WTC11 (cell line): Measurements from ENCODE around the gene PKD2L1. TPM values are rescaled to one million over a fixed set of nuclear protein-coding genes. Genes with fewer than 3 reads are reported as not detected.

Source experiments
- ATF3 ChIP-seq: sonication (generic); formaldehyde crosslinking; conservative IDR thresholded peaks from 2 replicates; pipeline ENCODE4 v1.8.1; 2022; ENCODE audit warnings: mild to moderate bottlenecking, missing genetic modification reagents
- CBFB ChIP-seq: sonication (generic); formaldehyde crosslinking; IDR thresholded peaks from 2 replicates; pipeline ENCODE4 v1.8.1; 2022; ENCODE audit warnings: mild to moderate bottlenecking, low read depth, missing genetic modification reagents
- CREB1 ChIP-seq: sonication (generic); formaldehyde crosslinking; IDR thresholded peaks from 2 replicates; pipeline ENCODE4 v1.8.0; 2023; ENCODE audit warnings: mild to moderate bottlenecking, missing genetic modification reagents
- HMGXB4 ChIP-seq: sonication (generic); formaldehyde crosslinking; IDR thresholded peaks from 2 replicates; pipeline ENCODE4 v1.8.1; 2023; ENCODE audit warnings: mild to moderate bottlenecking, moderate library complexity, missing genetic modification reagents
- MYBL2 ChIP-seq: sonication (generic); formaldehyde crosslinking; IDR thresholded peaks from 2 replicates; pipeline ENCODE4 v1.8.1; 2023; ENCODE audit warnings: mild to moderate bottlenecking, moderate library complexity, missing genetic modification reagents
- NFYB ChIP-seq: sonication (generic); formaldehyde crosslinking; conservative IDR thresholded peaks from 2 replicates; pipeline ENCODE4 v1.8.0; 2022; ENCODE audit warnings: low read depth, missing genetic modification reagents
- PREB ChIP-seq: sonication (generic); formaldehyde crosslinking; IDR thresholded peaks from 2 replicates; pipeline ENCODE4 v1.8.1; 2022; ENCODE audit warnings: mild to moderate bottlenecking, missing genetic modification reagents, moderate library complexity, borderline replicate concordance
- ZBTB43 ChIP-seq: sonication (generic); formaldehyde crosslinking; IDR thresholded peaks from 2 replicates; pipeline ENCODE4 v1.8.1; 2023; ENCODE audit warnings: mild to moderate bottlenecking, missing genetic modification reagents
- ZNF121 ChIP-seq: sonication (generic); formaldehyde crosslinking; IDR thresholded peaks from 2 replicates; pipeline ENCODE4 v1.8.0; 2023; ENCODE audit warnings: missing genetic modification reagents
- ZNF396 ChIP-seq: fragments of 250-450 bp; sonication (Bioruptor Pico); IDR thresholded peaks from 2 replicates; pipeline ENCODE4 v1.8.0; 2021; ENCODE audit warnings: mild to moderate bottlenecking, moderate library complexity, borderline replicate concordance
- ZNF671 ChIP-seq: fragments of 250-450 bp; sonication (Bioruptor Pico); IDR thresholded peaks from 2 replicates; pipeline ENCODE4 v1.8.0; 2021; ENCODE audit warnings: mild to moderate bottlenecking
- total RNA-seq: library from RNA; stranded (reverse); gene quantifications from 3 replicates; pipeline ENCODE4 v1.2.3, GENCODE V29; 2021
- TF ChIP-seq, protein P1 (sequence below): sonication (generic); formaldehyde crosslinking; IDR thresholded peaks from 2 replicates; pipeline ENCODE4 v1.8.1; 2022; ENCODE audit warnings: low read depth, mild to moderate bottlenecking, moderate library complexity, missing genetic modification reagents, borderline replicate concordance
- TF ChIP-seq, protein P2 (sequence below): sonication (generic); formaldehyde crosslinking; IDR thresholded peaks from 2 replicates; pipeline ENCODE4 v1.8.0; 2022; ENCODE audit warnings: mild to moderate bottlenecking, missing genetic modification reagents
- TF ChIP-seq, protein P3 (sequence below): sonication (generic); formaldehyde crosslinking; IDR thresholded peaks from 2 replicates; pipeline ENCODE4 v1.8.0; 2023; ENCODE audit warnings: missing genetic modification reagents, mild to moderate bottlenecking, borderline replicate concordance

Gene PKD2L1
- total RNA-seq, 1 experiment from 2014 or later, result not detected

DNA sequence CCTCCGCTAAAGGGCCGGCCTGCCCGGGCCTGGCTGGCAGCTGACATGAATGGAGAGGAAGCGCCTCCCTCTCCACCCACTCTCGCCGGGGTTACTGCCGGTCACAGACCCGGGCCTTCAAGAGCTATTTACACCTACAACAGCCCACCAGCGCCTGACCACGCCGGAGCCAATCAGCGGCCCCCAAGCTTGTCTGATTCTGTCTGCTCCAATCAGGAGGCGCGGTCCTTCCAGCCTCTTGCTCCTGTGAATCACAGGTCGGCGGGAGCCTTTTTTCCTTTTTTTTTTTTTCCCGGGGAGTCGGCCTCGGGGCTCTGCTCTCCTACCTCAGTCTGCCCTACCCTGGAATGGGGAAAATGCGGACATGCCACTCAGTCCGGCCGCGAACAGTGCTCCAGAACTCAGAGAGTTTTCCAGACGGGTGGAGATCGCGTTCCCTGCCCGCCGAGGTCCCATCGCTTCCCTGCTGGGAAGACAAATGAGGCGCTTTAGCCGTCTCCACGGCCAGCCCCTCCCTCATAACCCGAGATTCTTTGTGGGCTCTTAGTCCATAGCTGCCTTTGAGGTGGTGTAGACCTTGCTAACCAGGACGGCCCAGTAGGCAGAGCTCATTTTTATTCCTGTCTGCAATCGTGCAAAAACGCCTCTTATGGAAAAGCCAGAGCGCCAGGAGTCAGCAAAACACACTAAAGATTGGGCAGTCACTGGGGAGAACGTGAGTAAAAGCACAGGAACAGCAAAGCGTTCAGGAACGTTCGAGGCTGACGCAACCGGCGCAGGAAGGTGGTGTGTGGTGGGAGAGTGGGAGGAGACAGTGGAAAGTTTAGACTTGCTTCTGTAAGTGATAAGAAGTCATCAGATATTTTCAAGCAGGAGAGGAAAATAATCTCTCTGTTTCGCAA, 43.5 kb upstream of the PKD2L1 start (continued):
- peak; percentile 66; the same call in 1 of the 2 replicates for TF ChIP-seq PREB (CRISPR knock-in tag)
- TF ChIP-seq, protein P1, sequence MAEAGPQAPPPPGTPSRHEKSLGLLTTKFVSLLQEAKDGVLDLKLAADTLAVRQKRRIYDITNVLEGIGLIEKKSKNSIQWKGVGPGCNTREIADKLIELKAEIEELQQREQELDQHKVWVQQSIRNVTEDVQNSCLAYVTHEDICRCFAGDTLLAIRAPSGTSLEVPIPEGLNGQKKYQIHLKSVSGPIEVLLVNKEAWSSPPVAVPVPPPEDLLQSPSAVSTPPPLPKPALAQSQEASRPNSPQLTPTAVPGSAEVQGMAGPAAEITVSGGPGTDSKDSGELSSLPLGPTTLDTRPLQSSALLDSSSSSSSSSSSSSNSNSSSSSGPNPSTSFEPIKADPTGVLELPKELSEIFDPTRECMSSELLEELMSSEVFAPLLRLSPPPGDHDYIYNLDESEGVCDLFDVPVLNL (CRISPR knock-in tag), result no peak
- TF ChIP-seq CBFB (CRISPR knock-in tag), result peak; percentile 92; the same call in 1 of the 2 replicates
- TF ChIP-seq MYBL2 (CRISPR knock-in tag), result 0 out of 2 replicates have a peak, but pooled peaks have one; percentile 10
- TF ChIP-seq ZBTB43 (CRISPR knock-in tag), result peak; percentile 64; the same call in 1 of the 2 replicates
- peak; percentile 75 for TF ChIP-seq NFYB (CRISPR knock-in tag)
- TF ChIP-seq ZNF671, result no peak
- TF ChIP-seq CREB1 (CRISPR knock-in tag), result no peak
- TF ChIP-seq, protein P2, sequence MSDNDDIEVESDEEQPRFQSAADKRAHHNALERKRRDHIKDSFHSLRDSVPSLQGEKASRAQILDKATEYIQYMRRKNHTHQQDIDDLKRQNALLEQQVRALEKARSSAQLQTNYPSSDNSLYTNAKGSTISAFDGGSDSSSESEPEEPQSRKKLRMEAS (CRISPR knock-in tag), result peak; percentile 68
- TF ChIP-seq ATF3 (CRISPR knock-in tag), result no peak
- no peak for TF ChIP-seq ZNF396 (CRISPR knock-in tag)
- TF ChIP-seq, protein P3, sequence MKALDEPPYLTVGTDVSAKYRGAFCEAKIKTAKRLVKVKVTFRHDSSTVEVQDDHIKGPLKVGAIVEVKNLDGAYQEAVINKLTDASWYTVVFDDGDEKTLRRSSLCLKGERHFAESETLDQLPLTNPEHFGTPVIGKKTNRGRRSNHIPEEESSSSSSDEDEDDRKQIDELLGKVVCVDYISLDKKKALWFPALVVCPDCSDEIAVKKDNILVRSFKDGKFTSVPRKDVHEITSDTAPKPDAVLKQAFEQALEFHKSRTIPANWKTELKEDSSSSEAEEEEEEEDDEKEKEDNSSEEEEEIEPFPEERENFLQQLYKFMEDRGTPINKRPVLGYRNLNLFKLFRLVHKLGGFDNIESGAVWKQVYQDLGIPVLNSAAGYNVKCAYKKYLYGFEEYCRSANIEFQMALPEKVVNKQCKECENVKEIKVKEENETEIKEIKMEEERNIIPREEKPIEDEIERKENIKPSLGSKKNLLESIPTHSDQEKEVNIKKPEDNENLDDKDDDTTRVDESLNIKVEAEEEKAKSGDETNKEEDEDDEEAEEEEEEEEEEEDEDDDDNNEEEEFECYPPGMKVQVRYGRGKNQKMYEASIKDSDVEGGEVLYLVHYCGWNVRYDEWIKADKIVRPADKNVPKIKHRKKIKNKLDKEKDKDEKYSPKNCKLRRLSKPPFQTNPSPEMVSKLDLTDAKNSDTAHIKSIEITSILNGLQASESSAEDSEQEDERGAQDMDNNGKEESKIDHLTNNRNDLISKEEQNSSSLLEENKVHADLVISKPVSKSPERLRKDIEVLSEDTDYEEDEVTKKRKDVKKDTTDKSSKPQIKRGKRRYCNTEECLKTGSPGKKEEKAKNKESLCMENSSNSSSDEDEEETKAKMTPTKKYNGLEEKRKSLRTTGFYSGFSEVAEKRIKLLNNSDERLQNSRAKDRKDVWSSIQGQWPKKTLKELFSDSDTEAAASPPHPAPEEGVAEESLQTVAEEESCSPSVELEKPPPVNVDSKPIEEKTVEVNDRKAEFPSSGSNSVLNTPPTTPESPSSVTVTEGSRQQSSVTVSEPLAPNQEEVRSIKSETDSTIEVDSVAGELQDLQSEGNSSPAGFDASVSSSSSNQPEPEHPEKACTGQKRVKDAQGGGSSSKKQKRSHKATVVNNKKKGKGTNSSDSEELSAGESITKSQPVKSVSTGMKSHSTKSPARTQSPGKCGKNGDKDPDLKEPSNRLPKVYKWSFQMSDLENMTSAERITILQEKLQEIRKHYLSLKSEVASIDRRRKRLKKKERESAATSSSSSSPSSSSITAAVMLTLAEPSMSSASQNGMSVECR (CRISPR knock-in tag), result 0 out of 2 replicates have a peak, but pooled peaks have one; percentile 11
- no peak for TF ChIP-seq HMGXB4 (CRISPR knock-in tag)
- TF ChIP-seq ZNF121 (CRISPR knock-in tag), result peak; percentile 99
